Measurements from ENCODE around the gene SSH2. TPM values are rescaled to one million over a fixed set of nuclear protein-coding genes. Genes with fewer than 3 reads are reported as not detected.

SSH2 gene
- total RNA-seq, 1 donor from 2014 or later = 9.8 TPM

DNA sequence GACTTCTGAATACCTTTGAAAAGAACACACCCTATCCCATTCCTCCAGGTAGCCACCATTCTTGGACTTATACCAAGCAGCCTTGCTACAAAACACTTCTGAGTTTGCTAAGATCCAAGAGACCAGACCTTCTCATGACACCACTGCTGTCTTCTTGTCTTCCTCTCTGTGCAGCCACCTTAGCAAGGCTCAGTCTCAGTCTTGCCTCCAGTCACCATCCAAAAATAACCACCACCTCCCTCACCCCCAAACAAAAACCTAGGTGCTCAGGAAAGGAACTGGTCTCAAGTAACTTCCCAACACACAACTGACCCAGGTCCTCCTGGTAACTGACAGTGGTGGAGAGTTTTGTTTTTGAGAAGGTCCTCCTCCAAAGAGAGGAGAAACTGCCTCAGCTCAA is 216.4 kb downstream of the SSH2 start:
- DNase-seq (ENCODE audit: low read depth) = no peak
- H3K36me3 ChIP-seq (ENCODE audit: control insufficient read depth, insufficient read depth, low read length) = peaks cover 2% of the 10 kb centered on the region
- TF ChIP-seq CTCF (IDR thresholded peaks at IDR 0.05; ENCODE audit: insufficient read depth, low read length, poor library complexity, severe bottlenecking) = no peak
- no peaks in the 10 kb centered on the region for H3K27me3 ChIP-seq (ENCODE audit: control insufficient read depth, insufficient read depth, low read length)
- H3K4me3 ChIP-seq (ENCODE audit: low read depth, low read length) = no peak overlapping the region

DNA sequence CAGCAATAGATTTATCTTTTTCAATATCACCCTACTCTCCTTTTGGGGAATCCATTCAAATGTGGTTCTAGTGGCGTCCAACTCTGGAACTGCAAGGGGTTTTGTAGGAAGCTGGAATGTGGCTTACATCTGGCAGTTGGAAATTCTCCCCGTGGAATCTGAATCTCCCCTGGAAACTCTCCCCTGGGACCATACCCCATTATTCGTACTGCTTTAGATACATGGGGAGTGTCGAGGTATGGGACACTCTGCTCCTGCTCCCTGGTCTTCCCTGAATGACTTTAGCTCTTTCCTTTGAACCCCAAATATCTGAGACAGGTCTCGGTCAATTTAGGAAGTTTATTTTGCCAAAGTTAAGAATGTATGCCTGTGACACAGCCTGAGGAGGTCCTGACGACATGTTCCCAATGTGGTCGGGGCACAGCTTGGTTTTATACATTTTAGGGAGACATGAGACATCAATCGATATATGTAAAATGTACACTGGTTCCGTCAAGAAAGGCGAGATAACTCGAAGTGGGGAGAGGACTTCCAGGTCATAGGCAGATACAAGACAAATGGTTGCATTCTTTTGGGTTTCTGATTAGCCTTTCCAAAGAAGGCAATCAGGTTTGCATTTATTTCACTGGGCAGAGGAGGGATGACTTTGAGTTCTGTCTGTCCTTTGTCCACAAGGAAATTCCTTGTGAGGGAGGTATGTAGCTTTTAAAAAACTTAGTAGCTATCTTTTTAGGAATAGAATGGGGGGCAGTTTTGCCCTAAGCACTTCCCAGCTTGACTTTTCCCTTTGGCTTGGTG is 218.2 kb downstream of the SSH2 start:
- TF ChIP-seq CTCF (IDR thresholded peaks at IDR 0.05; ENCODE audit: insufficient read depth, low read length, poor library complexity, severe bottlenecking) = no peak
- no peak overlapping the region for H3K4me3 ChIP-seq (ENCODE audit: low read depth, low read length)
- no peak for DNase-seq (ENCODE audit: low read depth)
- peaks cover 2% of the 10 kb centered on the region for H3K36me3 ChIP-seq (ENCODE audit: control insufficient read depth, insufficient read depth, low read length)
- H3K27me3 ChIP-seq (ENCODE audit: control insufficient read depth, insufficient read depth, low read length) = no peaks in the 10 kb centered on the region

DNA sequence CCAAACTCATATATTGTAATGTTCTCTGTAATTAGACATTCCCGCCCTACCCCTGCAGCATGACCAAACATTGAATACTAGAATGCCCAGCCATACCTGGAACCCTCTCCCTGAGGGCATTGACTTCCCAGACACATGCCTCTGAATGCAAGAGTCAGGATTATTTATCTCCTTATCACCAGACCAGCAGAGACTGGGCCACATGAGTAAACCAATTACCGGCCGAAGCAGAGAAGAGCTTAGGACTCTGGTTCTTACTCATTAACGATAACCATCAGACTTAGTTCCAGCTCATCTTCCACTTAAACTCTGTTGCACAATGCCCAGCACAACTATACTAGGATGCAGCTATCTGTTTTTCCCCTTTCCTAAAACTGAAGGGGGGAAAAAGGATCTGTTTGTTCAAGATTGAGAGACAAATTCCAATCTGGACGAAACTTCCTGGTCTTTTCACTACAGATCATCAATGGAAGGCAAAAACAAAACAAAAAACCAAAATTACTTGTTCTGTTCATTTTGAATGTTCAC is 219.1 kb downstream of the SSH2 start:
- Histone ChIP-seq H3K36me3 (ENCODE audit: control insufficient read depth, insufficient read depth, low read length) (peaks cover 2% of the 10 kb centered on the region), H3K4me3 (ENCODE audit: low read depth, low read length) (no peak overlapping the region), H3K27me3 (ENCODE audit: control insufficient read depth, insufficient read depth, low read length) (no peaks in the 10 kb centered on the region)
- no peak for TF ChIP-seq CTCF (IDR thresholded peaks at IDR 0.05; ENCODE audit: insufficient read depth, low read length, poor library complexity, severe bottlenecking)
- peak; percentile 77 for DNase-seq (ENCODE audit: low read depth)

DNA sequence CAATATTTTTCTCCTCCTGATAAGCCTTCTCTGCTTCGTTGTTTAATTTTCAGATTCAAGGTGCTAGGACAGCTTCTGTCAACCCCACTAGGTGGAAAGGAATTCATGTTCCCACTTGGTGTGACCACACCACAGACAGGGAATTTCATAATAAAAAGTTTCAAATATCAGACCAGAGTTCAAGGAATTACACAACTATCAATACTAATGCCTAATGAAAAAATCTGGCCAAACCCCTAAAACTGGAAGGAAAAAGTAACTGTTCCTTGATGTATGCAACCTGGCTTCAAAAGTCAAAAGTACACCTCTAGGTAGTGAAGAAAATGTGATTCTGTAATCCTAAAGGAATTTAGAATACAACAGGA is 219.5 kb downstream of the SSH2 start:
- Histone ChIP-seq H3K4me3 (ENCODE audit: low read depth, low read length) (no peak overlapping the region), H3K36me3 (ENCODE audit: control insufficient read depth, insufficient read depth, low read length) (no peaks in the 10 kb centered on the region), H3K27me3 (ENCODE audit: control insufficient read depth, insufficient read depth, low read length) (no peaks in the 10 kb centered on the region)
- no peak for DNase-seq (ENCODE audit: low read depth)
- no peak for TF ChIP-seq CTCF (IDR thresholded peaks at IDR 0.05; ENCODE audit: insufficient read depth, low read length, poor library complexity, severe bottlenecking)

GRCh38 chr17:29709866-29710519 is 220.0 kb downstream of the SSH2 start:
- H3K36me3 ChIP-seq (ENCODE audit: control insufficient read depth, insufficient read depth, low read length) = no peaks in the 10 kb centered on the region
- no peaks in the 10 kb centered on the region for H3K27me3 ChIP-seq (ENCODE audit: control insufficient read depth, insufficient read depth, low read length)
- no peak for TF ChIP-seq CTCF (IDR thresholded peaks at IDR 0.05; ENCODE audit: insufficient read depth, low read length, poor library complexity, severe bottlenecking)
- H3K4me3 ChIP-seq (ENCODE audit: low read depth, low read length) = no peak overlapping the region
- DNase-seq (ENCODE audit: low read depth) = no peak

Measured in kidney epithelial cell (primary cell).